Liver (tissue), 9 donors: ENCODE results near the gene SCTR. TPM values are rescaled to one million over a fixed set of nuclear protein-coding genes. Genes with fewer than 3 reads are reported as not detected.

Experiments used
- DNase-seq: peaks from one replicate; pipeline ENCODE4 v3.0.0-alpha.2; 2017; ENCODE audit warnings: low spot score
- H3K27ac ChIP-seq, 2 donors: one replicate each; pipeline ENCODE4 v1.7.0; 2013; ENCODE audit warnings: inconsistent platforms in 2 of 2, low read length in 2 of 2, control low read depth in 1 of 2, low read depth in 1 of 2, mild to moderate bottlenecking in 1 of 2
- H3K27me3 ChIP-seq, 4 donors: one replicate each; pipeline versions ENCODE4 v1.6.1 to v1.7.0; 2013; ENCODE audit warnings: low read length in 3 of 4, inconsistent platforms in 1 of 4, mild to moderate bottlenecking in 1 of 4, moderate library complexity in 1 of 4; ENCODE audit not compliant: control insufficient read depth in 4 of 4, insufficient read depth in 4 of 4
- H3K36me3 ChIP-seq, 4 donors: one replicate each; pipeline versions ENCODE4 v1.6.1 to v1.7.0; 2013; ENCODE audit warnings: low read length in 3 of 4, mild to moderate bottlenecking in 3 of 4, low read depth in 1 of 4, moderate library complexity in 1 of 4; ENCODE audit not compliant: control insufficient read depth in 4 of 4, insufficient read depth in 3 of 4
- H3K4me1 ChIP-seq, 4 donors: one replicate each; pipeline versions ENCODE4 v1.6.1 to v1.7.0; 2013; ENCODE audit warnings: low read length in 3 of 4, mild to moderate bottlenecking in 3 of 4, moderate library complexity in 1 of 4; ENCODE audit not compliant: control insufficient read depth in 4 of 4, insufficient read depth in 4 of 4
- H3K4me3 ChIP-seq, 3 donors: one replicate each; pipeline versions ENCODE4 v1.6.1 to v1.7.0; 2013; ENCODE audit warnings: low read length in 3 of 3, control low read depth in 1 of 3, low read depth in 1 of 3, mild to moderate bottlenecking in 1 of 3
- H3K9ac ChIP-seq, 2 donors: one replicate each; pipeline ENCODE4 v1.7.0; 2013; ENCODE audit warnings: low read length in 2 of 2, mild to moderate bottlenecking in 2 of 2, moderate library complexity in 2 of 2, control low read depth in 1 of 2, low read depth in 1 of 2
- H3K9me3 ChIP-seq, 4 donors: one replicate each; pipeline versions ENCODE4 v1.6.1 to v1.7.0; 2013; ENCODE audit warnings: low read length in 3 of 4; ENCODE audit not compliant: control insufficient read depth in 4 of 4
- ATF3 ChIP-seq: IDR thresholded peaks from 2 replicates; pipeline ENCODE4 v1.6.1; 2016; ENCODE audit warnings: antibody characterized with exemption
- EGR1 ChIP-seq, 2 donors: IDR thresholded peaks; 2 replicates each; pipeline ENCODE4 v1.6.1; 2016 to 2018; ENCODE audit warnings: antibody characterized with exemption in 2 of 2, low read depth in 2 of 2
- FOXA1 ChIP-seq: IDR thresholded peaks from 2 replicates; pipeline ENCODE4 v1.6.1; 2016; ENCODE audit warnings: antibody characterized with exemption
- GABPA ChIP-seq, 2 donors: IDR thresholded peaks in 1 of 2; conservative IDR thresholded peaks in 1 of 2; 2 replicates each; pipeline ENCODE4 v1.6.1; 2016; ENCODE audit warnings: antibody characterized with exemption in 2 of 2, mild to moderate bottlenecking in 1 of 2, moderate library complexity in 1 of 2
- HNF4A ChIP-seq, 2 donors: conservative IDR thresholded peaks; 2 replicates each; pipeline ENCODE4 v1.6.1; 2016; ENCODE audit warnings: antibody characterized with exemption in 2 of 2, mild to moderate bottlenecking in 2 of 2
- HNF4G ChIP-seq: IDR thresholded peaks from 2 replicates; pipeline ENCODE4 v1.6.1; 2016; ENCODE audit warnings: antibody characterized with exemption
- JUND ChIP-seq, 2 donors: IDR thresholded peaks; 2 replicates each; pipeline ENCODE4 v1.6.1; 2016; ENCODE audit warnings: antibody characterized with exemption in 2 of 2
- NR2F2 ChIP-seq: IDR thresholded peaks from 2 replicates; pipeline ENCODE4 v1.6.1; 2016; ENCODE audit warnings: antibody characterized with exemption
- RAD21 ChIP-seq, 2 donors: IDR thresholded peaks; 2 replicates each; pipeline ENCODE4 v1.6.1; 2016; ENCODE audit warnings: antibody characterized with exemption in 2 of 2, mild to moderate bottlenecking in 2 of 2
- REST ChIP-seq: IDR thresholded peaks from 2 replicates; pipeline ENCODE4 v1.6.1; 2016; ENCODE audit warnings: antibody characterized with exemption, mild to moderate bottlenecking
- RXRA ChIP-seq, 2 donors: IDR thresholded peaks; 2 replicates each; pipeline ENCODE4 v1.6.1; 2017 to 2018; ENCODE audit warnings: antibody characterized with exemption in 2 of 2, mild to moderate bottlenecking in 1 of 2
- SP1 ChIP-seq: IDR thresholded peaks from 2 replicates; pipeline ENCODE4 v1.6.1; 2018; ENCODE audit warnings: antibody characterized with exemption, mild to moderate bottlenecking
- TAF1 ChIP-seq: conservative IDR thresholded peaks from 2 replicates; pipeline ENCODE4 v1.6.1; 2016; ENCODE audit warnings: antibody characterized with exemption, mild to moderate bottlenecking
- WGBS: extraction: QIAGEN DNeasy Blood & Tissue Kit; methylation state at CpG from one replicate; pipeline ENCODE4 v1.1.7; 2013; 5-methylcytosine and 5-hydroxymethylcytosine counted together
- polyA plus RNA-seq, 2 donors: library from polyadenylated mRNA; stranded (reverse) in 1 of 2; unstranded in 1 of 2; fragments of 200-250 nt in 1 of 2; fragments of >200 nt in 1 of 2; fragmentation: Nextera tagmentation in 1 of 2; extraction: Ambion mirVana in 1 of 2; gene quantifications; one replicate each; pipeline versions ENCODE4 v1.2.1 to v1.2.3, GENCODE V29; 2013 to 2015
- total RNA-seq, 2 donors: library from RNA; depleted of rRNA; stranded (reverse); fragments of >200 nt; gene quantifications; one replicate each; pipeline ENCODE4 v1.2.3, GENCODE V29; 2014
- TF ChIP-seq, protein P1 (sequence below): IDR thresholded peaks from 2 replicates; pipeline ENCODE4 v1.6.1; 2016; ENCODE audit warnings: antibody characterized with exemption
- TF ChIP-seq, protein P2 (sequence below): IDR thresholded peaks from 2 replicates; pipeline ENCODE4 v1.6.1; 2016; ENCODE audit warnings: antibody characterized with exemption
- donor health status: healthy.
- donor health status: healthy.
- donor health status: healthy.
- donor health status: healthy.
- donor health status: healthy.

Gene SCTR
- total and polyA plus RNA-seq, 4 donors, result 0.17 to 0.47 (median 0.29) TPM

- Histone ChIP-seq H3K4me3 (no peak overlapping the region), H3K27me3 (no peaks in the 10 kb centered on the region), H3K9ac (no peak overlapping the region), H3K9me3 (no peaks in the 10 kb centered on the region), H3K27ac (no peak overlapping the region), H3K4me1 (peaks cover 0 to 10% (median 8%) of the 10 kb centered on the region in 4 donors), H3K36me3 (no peaks in the 10 kb centered on the region)
- TF ChIP-seq JUND (IDR thresholded peaks at IDR 0.05), result no peak
- TF ChIP-seq RAD21 (IDR thresholded peaks at IDR 0.05), result no peak
- TF ChIP-seq HNF4G, result no peak
- TF ChIP-seq SP1, result no peak
- no peak for TF ChIP-seq NR2F2
- TF ChIP-seq TAF1, result no peak
- no peak for TF ChIP-seq HNF4A (conservative IDR thresholded peaks at IDR 0.05)
- no peak for TF ChIP-seq RXRA (IDR thresholded peaks at IDR 0.05)
- TF ChIP-seq REST, result no peak
- 91% methylated on average over 1 of the region's 1 CpG for WGBS
- DNase-seq, result no peak
Measured at GRCh38 chr2:119549241-119549640, 25.0 kb upstream of the SCTR start.

GRCh38 chr2:119548516-119549120 lies 24.3 kb upstream of the SCTR start:
- no peaks in the 10 kb centered on the region for H3K27me3 ChIP-seq
- H3K36me3 ChIP-seq, result no peaks in the 10 kb centered on the region
- peaks cover 0 to 11% (median 8%) of the 10 kb centered on the region in 4 donors for H3K4me1 ChIP-seq
- H3K27ac ChIP-seq, result no peak overlapping the region
- no peak for DNase-seq
- H3K9ac ChIP-seq, result no peak overlapping the region
- 78% methylated on average over 2 of the region's 2 CpGs for WGBS
- TF ChIP-seq ATF3 (no peak), FOXA1 (no peak), TAF1 (no peak), HNF4A (conservative IDR thresholded peaks at IDR 0.05) (no peak), REST (no peak), GABPA (IDR thresholded peaks at IDR 0.05 in 1 of 2, conservative IDR thresholded peaks at IDR 0.05 in 1 of 2) (no peak), NR2F2 (no peak), RAD21 (IDR thresholded peaks at IDR 0.05) (no peak), EGR1 (IDR thresholded peaks at IDR 0.05; ENCODE audit: low read depth in 2 of 2) (no peak), SP1 (no peak)
- TF ChIP-seq, protein P1, sequence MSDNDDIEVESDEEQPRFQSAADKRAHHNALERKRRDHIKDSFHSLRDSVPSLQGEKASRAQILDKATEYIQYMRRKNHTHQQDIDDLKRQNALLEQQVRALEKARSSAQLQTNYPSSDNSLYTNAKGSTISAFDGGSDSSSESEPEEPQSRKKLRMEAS, result no peak
- TF ChIP-seq, protein P2, sequence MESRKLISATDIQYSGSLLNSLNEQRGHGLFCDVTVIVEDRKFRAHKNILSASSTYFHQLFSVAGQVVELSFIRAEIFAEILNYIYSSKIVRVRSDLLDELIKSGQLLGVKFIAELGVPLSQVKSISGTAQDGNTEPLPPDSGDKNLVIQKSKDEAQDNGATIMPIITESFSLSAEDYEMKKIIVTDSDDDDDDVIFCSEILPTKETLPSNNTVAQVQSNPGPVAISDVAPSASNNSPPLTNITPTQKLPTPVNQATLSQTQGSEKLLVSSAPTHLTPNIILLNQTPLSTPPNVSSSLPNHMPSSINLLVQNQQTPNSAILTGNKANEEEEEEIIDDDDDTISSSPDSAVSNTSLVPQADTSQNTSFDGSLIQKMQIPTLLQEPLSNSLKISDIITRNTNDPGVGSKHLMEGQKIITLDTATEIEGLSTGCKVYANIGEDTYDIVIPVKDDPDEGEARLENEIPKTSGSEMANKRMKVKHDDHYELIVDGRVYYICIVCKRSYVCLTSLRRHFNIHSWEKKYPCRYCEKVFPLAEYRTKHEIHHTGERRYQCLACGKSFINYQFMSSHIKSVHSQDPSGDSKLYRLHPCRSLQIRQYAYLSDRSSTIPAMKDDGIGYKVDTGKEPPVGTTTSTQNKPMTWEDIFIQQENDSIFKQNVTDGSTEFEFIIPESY, result no peak
- H3K9me3 ChIP-seq, result no peaks in the 10 kb centered on the region
- H3K4me3 ChIP-seq, result no peak overlapping the region
